Activated T-helper 1 cell treated with anti-CD3 and anti-CD28 coated beads, Interleukin-2, amount 50 U/mL, for 16 hours (primary cell): ENCODE data around the gene OAF.
"Not testable (repeated sequence)": the region's sequence is repeated elsewhere in the genome, so short reads cannot be mapped to it uniquely, and the experiment has no call there.

ENCODE experiments used
- DNase-seq, 2 donors: peaks; one replicate each; pipeline ENCODE4 v3.0.0-alpha.2; 2020; ENCODE audit warnings: low read depth in 1 of 2, low spot score in 1 of 2

OAF gene

DNA sequence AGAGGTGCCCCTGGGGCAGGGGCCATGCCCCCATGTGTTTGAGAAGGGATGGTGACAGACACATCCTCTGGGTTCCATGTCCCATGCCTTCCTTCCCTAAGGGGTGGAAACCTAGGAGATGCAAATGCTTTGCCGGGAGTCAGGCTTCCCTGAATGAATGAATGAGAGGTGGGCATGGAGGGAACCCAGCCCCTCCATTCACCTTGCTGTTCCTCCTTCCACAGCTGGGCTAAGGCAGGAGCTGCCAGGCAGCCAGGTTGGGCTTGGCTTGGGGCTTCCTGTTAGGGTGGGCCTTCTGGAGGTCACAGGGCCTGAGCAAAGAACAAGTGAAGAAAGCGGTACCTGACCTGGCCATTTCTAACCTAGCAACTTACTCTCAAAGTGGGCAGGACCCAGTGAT, 30.0 kb downstream of the OAF start:
- no peak for DNase-seq

DNA sequence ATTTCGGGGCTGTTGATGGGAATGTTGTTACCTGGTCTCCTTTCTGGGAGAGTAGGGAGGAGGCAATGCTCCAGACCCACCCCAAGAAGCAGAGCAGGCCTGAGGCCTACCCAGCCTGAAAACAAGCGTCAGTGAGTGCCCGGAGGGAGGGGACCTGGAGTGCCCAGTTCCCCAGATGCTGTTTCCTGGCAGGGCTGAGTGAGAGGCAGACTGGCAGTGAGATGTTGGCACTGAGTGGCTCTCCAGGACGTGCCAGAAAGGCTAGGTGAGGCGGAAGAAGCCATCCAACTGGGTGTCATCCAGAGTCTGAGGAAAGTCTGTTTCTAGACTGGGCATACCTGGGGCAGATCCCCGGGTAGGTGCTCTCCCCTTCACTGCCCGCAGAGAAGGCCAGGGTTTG, 30.4 kb downstream of the OAF start:
- no peak for DNase-seq

DNA sequence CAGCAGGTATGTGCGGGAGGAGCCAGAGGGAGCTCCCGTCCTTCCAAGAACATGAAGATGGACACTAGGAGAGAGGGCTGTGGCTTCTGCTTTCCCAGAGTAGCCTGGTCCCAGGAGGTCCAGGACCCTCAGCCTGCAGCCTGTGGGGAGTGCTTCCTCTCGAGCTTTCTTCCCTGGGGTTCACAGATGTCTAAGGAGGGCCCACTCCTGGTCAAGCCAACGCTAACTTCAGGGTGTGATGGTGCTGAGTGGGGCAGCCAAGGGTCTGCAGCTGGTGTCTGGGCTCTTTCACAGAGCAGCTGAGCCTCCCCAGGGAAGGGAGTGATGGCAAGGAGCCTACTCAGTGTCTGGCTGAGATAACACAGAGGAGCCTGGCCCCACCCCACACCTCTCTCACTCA, 32.4 kb downstream of the OAF start:
- no peak for DNase-seq

DNA sequence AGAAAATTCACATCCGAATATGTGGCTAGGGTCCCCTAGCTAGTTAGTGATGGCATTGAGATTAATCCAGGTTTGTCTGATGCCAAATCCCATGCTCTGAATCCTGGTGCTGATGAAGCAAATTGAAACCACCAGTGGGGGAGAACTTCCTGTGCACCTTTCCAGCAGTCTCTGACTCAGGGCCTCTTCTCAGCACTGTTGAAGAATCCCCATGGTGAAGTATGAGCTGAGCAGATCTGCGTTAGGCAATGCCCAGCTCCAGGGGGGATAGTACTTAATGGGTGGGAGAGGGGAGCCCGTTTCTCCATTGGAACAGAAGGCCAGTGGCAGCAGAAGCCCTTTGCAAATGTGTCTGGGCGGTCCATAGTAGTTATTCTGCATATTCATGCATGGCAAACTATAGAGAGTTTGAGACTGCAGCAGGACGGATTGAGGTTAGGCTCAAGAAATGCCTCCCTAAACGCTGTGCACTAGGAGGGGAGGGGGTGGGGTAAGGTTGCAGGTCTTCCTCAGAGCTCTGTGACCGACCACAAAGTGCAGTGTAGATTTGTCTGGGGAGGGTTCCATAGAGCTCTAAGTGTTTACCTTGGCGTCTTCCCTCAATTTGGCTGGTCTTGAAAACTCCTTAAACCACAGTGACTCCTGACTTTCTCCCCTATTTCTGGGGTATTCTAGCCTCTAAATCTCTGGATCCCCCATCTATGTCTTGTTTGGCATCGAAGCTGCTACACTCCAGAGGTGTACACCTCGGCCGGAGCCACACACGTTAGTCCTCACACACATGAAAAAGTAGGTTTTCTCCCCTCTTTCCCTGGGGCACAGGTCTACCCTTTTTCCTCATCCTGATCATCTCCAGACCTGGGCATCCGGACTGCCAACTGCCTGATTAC, 33.9 kb downstream of the OAF start:
- no peak for DNase-seq

DNA sequence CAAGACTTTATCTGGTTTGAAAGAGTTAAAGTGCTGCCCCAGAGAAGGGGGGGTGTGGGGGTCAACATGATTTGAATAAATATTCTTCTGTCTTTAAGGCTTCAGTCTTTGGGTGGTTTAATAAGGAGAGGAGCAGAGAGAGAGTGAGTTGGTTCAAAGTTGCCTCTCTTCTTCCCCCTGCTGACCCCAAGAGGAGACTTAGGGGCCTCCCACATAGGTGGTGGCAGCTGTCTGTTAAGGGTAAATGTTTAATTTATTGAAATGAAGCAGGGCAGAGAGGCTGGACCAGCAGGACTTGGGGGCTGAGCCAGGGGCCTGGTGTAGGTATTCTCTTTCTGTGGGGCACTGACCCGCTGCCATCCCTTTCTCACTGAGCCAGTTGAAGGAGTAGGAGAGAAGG, 34.6 kb downstream of the OAF start:
- no peak for DNase-seq

DNA sequence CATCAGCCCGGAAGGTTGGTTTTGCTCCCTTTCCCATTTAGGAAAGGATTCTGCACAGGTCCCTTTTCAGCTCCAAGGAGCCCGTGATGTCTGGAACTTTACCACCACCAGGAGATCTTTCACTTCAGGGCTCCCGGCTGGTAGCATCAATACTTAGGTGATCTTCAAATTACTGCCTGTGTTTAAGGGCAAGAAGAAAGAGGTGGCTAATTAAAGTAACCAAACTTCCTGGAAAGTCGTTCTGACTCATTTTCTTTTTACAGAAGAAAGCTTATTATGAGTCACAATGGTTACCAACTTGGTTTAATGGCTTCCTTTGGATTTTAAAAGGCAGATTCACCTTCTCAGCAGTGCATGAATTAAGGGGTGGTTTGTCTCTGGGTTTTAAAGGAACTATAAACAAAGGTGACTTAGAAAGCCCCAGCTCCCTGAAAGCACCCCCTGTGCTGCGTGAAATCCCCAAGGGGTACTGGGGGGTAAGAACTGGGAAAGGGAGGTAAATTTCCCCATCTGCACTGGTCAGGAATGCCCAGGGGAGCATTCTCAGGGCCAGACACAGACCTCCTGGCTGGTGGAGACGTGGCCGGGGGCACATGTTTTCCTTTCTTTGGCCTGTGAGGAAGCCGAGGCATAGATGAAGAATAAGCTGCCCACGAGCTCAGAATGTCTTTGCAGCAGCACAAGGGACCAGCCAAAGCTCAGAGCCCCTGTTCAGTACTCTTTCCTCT, 37.9 kb downstream of the OAF start:
- no peak for DNase-seq

DNA sequence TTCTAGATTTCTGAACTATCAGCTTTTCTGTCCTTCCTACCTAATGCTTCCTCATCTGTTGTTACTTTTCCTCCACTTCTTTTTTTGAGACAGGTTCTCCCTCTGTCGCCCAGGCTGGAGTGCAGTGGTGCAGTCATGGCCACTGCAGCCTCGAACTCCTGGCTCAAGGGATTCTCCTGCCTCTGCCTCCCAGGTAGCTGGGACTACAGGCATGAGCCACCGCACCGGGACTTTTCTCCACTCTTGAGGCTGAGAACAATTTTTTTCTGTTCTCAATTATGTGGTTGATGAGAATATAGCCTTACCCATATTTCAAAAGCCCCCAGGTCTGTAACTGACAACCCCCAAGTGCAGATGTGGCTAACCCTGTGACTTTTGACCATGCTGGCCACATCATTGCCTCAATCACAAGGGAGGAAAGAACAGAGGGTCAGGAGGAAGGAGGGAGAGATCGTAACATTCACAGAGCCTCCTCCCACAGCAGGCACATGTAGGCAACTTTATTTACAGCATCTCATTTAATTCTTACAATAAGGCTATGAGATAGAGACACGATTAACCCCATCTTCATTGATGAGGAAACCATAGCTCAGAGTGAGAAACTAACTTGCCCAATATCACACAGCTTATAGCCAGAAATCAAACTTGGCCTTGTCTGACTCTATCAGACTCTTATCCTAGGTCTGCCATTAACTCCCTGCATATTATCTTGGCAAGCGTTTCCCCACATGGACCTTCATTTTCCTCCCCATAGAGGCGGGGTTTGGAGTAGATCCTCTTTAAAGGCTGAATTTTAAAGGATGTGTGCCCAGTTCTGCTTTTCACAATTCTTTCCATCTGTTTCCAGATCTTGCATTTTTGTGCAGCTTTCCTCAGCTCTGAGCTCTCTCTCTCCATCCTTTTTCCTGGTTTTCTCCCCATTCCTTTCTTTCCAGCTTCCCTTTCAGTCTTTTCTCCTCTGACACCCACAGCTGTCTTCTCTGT, 38.7 kb downstream of the OAF start:
- no peak for DNase-seq

DNA sequence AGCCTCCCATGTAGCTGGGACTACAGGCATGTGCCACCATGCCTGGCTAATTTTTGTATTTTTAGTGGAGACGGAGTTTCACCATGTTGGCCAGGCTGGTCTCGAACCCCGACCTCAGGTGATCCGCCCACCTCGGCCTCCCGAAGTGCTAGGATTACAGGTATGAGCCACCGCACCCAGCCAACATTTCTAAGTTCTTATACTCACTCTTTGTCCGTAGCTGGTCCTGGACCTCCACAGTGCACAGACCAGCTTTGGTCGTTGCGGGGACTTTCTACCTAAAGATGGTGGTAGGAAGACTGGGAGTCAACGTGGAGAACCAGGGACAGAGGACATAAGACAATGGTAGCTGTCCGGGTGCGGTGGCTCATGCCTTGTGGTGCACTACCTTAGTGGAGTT, 42.5 kb downstream of the OAF start:
- DNase-seq: not testable (repeated sequence)

DNA sequence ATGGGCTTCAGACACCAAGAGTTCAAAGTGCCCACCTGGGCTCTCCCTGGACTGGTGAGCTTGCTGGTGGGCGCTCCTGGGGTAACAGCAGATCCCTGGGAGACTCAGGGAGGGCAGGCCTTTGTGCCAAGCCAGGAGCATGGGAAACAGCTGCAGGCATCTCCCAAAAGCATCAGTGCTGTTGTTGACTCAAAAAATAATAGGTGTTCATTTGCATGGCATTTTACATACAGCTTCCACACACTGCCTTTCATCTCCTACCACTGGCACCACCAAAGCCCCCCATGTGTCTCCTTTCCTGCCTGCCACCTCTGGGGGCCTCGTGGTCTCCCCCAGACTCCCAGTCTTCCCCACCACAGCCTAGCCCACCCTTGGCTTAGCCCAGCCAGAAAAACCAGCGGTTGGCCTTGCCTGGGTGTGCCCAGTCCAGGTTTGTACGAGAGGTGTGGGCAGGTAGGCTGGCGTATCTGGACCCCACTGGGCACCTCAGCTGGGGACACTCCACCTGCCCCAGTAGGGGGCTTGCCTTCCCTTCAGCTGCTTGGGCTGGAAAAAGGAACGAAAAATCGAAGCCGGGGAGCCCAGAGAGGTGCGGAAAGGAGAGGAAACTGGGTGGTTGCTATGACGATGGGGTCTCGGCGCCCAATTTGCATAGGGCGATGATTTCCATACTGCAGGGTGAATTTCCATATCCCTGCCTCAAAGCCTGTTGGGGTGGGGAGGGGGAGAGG, 44.1 kb downstream of the OAF start:
- no peak for DNase-seq

DNA sequence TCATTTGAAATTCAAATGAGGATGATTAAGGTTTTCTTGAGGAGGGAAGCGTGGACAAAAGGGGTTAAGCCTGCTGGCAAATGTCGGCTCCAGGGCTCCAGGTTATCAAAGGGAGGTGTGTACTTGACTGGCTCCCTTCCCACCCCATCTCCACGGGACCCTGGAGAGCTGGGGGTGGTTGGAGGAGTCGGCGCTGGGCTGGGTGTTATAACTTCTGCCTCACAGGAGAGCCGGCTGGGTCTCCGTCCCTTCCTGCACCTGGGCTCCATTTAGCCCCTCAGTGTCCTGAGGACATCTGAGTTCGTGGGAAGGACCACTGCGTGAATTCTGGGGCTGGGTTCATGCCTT, 44.7 kb downstream of the OAF start:
- DNase-seq: no peak

DNA sequence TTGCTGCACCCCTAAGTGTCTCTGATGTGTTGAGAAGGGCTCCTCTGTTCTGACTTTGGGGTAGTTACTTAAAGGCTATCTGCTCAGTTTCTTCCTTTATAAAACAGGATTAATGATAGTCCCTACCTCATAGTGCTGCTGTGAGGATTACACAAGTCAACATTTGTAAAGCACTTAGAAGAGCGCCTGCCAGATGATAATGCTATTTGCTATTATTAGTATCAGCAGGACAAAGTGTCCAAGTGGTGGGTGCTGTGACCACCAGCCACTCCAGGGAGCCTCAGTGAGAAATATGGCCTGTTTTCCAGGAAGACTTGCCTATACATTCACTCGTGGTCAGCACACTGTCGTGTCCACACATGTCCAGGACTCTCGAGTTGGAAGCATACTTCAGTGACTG, 45.3 kb downstream of the OAF start:
- DNase-seq: no peak

DNA sequence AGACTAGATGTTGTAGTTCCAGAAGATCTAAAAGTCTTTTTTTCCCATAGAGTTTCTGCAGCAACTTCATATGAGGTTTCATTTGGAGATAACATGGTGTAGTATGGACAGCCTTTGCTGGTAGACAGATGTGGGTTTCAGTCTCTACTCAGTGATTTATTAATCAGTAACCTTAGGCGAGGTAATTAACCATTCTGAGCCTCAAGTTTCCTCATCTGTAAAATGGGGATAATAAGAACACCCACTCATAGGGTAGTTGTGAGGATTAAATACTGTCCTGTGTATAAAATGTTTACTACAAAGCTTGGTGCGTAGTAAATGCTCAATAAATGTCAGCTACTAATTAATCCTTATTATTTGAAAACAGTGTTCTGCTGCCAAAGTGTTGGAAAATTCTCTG, 45.9 kb downstream of the OAF start:
- DNase-seq: no peak

DNA sequence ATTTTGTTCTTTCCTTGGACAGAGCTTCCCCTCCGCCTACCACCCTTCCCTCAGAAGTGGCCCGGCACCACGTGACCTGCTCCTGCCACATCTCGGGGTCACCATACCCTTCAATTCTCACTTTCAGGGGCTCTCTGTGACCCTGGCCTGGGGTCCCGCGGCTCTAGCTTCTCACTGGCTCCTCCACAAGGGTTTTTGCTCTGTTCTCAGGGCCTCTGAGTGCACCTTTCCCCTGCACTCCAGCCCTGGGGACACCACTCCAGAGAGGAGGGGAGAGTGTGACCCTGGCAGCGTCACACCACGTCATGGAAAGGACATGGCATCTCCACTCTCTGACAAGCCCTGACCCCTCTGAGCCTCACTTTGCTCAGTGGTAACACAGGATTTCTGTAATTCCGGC, 46.5 kb downstream of the OAF start:
- no peak for DNase-seq

DNA sequence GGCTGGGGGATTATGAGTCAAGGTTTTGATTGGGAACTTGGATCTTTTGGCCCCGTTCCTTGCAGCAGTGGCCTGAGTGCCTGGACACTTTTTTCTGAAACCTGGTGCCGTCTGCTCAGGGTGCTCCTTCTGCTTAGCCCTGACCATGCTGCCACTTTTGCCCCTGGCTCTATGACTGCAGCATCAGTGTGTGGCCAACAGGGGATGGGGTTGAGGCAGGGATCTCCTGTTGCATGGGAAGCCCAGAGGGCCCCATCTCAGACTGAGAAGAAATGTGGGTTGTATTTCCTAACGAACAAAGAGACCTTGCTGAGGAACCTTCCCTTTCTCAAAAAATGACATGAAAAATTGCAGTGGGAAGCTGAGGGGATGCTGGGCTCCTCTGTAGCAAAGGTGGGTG, 47.8 kb downstream of the OAF start:
- DNase-seq: no peak

DNA sequence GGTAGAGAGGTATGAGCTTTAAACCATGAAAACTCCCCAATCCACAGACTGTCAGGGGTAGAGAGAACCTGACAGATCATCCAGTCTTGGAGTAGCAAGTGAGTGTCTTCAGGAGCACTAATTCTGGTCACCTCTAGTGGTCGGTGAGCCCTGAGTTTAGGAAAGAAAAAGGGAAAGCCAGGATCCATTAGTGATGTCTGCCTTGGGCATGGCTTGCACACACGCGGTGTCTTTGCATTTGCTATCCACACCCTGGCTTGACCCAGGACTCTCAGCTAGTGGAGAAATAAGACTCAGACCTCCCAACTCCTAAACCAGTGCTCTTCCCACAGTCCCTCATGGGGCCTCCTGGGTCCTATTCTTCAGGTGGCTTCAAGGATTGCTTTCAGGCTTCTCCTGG, 48.4 kb downstream of the OAF start:
- no peak for DNase-seq

DNA sequence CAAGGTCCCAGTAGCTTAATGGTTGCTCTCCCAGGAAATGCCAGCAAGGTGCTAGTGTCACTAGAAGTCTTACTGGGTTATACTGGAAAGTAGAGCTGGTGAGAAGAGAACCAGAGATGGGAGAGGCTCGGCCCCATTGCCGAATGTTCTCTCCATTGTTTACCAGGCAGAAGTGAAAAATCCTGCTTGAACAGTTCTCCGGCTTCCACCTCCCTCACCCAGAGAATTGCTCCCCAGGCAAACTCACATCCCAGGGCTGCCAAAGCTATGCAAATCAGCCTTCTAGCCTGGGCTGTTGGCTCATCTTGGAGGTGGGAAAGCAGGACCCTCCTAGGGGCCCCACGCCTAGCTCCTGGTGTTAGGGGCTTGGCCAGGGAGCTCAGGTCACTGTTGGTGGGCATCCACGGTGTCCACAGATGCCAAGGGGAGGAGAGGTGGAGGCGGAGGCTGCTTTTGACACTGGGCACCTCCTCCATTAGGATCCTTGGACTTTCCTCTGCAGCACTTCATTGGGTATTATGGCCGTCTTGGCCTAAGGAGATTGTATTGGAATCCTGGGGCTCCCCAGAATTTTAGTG, 49.2 kb downstream of the OAF start:
- no peak for DNase-seq

DNA sequence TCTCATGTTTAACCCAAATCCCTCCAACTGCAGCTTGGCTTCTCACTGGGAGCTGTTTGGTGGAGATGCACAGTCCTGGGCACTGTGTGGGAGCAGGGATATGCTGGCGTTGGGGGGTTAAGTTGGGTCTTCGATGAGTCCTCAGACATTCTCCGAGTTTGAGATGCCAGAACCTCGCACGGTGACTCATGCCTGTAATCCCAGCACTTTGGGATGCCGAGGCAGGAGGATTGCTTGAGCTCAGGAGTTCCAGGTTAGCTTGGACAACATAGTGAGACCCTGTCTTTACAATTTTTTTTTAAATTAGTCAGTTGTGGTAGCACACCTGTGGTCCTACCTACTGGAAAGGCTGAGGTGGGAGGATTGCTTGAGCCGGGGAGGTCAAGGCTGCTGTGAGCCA, 49.8 kb downstream of the OAF start:
- DNase-seq: no peak

DNA sequence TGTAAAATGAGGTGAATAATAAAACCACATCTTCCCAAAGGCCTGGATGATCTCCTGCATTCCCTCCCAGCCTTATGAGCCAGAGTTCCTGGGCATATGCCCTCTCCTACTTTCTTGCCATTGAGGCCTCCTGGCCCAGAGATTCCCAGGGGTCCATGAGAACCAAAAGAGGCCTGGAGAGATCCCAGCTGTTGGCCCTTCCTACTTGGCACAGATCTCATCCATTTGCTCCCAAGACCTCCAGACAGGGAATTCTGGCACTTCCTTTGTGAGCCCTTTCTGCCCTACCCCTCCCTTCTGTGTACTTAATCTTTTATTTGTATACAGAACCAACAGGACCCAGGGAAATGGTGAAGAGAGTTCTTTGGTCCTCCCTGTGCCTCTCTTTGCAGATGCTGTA, 50.5 kb downstream of the OAF start:
- no peak for DNase-seq

DNA sequence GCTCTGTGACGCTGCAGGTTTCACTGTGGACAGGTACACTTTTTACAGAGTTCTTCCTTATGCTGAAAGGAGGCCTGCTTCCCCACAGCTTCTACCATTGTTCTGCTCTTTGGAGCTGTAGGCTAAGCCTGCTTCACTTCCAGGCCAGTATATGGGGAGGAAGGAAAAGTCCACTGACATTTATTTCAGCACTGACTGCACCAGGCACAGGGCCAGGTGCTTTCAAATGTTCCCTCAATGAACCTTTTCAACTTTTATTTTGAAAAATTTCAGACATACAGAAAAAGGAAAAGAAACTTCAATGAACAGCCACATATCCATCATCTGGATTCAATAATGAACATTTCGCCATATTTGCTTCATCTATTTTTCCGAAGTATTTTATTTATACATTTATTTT, 51.1 kb downstream of the OAF start:
- DNase-seq: no peak

DNA sequence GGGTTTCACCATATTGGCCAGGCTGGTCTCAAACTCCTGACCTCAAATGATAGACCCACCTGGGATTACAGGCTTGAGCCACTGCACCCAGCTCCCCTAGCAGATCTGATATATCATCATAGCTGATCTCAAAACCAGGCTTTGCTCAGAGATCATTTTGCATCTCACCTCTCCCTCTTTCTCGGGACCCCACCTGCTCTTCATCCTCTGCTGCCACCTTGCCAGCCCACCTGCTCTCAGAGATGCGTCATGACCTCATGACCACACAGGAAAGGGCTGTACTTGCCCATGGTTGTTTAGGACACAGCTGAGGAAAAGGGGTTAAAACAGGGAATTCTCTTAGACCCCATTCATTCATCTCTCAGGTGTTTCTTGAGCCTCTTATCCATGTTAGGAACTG, 56.5 kb downstream of the OAF start:
- DNase-seq: no peak

DNA sequence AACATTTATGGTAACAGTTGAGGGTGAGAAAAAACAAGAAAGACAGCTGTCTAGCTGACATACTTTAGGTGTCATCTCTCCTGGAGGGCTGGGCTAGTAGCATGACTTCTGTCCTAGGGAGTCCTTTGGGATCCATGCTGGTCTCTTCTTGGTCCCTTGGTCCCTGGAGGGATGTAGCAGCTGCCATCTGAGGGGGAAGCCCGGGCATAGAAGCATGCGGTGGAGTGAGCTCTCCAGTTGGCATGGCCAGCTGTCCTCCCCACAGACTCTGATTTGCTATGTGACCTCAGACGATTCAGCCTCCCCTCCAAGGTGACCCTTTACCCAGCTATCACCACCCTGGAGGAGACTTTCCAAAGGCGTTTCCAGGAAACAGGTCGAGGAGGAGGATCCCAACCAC, 57.9 kb downstream of the OAF start:
- no peak for DNase-seq
